Ascending aorta (tissue), 2 donors: ENCODE results near the gene UBE2C. TPM values are rescaled to one million over a fixed set of nuclear protein-coding genes. Genes with fewer than 3 reads are reported as not detected.

Source experiments
- DNase-seq, 2 donors: peaks; one replicate each; pipeline ENCODE4 v3.0.0-alpha.2; 2019; ENCODE audit warnings: low spot score in 2 of 2
- H3K27ac ChIP-seq, 2 donors: fragments of 200-600 bp; sonication (generic); one replicate each; pipeline ENCODE4 v1.5.1; 2016 to 2017; ENCODE audit warnings: mild to moderate bottlenecking in 1 of 2
- H3K27me3 ChIP-seq: fragments of 200-600 bp; sonication (generic); one replicate; pipeline ENCODE4 v1.5.1; 2017
- H3K36me3 ChIP-seq, 2 donors: fragments of 200-600 bp; sonication (generic); one replicate each; pipeline ENCODE4 v1.5.1; 2016
- H3K4me1 ChIP-seq, 2 donors: fragments of 200-600 bp; sonication (generic); one replicate each; pipeline ENCODE4 v1.5.1; 2016 to 2017; ENCODE audit warnings: mild to moderate bottlenecking in 1 of 2
- H3K4me3 ChIP-seq, 2 donors: fragments of 200-600 bp; sonication (generic); one replicate each; pipeline ENCODE4 v1.5.1; 2016 to 2017; ENCODE audit warnings: mild to moderate bottlenecking in 1 of 2
- H3K9me3 ChIP-seq, 2 donors: fragments of 200-600 bp; sonication (generic); one replicate each; pipeline ENCODE4 v1.5.1; 2016
- intact Hi-C: fragments of 100-400 bp; cut with DNase I; formaldehyde crosslinking; loops from one replicate; pipeline ENCODE4 v1.15.1; 2023
- total RNA-seq: library from RNA; depleted of rRNA; stranded (reverse); fragments of >200 nt; gene quantifications from one replicate; pipeline ENCODE4 v1.1.0, GENCODE V29; 2016
- TF ChIP-seq, protein P1 (sequence below), 3 experiments: fragments of 200-600 bp in 2 of 3; fragments of 450-650 bp in 1 of 3; sonication (generic) in 2 of 3; IDR thresholded peaks; one replicate each; pipeline ENCODE4 v1.5.1; 2016 to 2019; ENCODE audit warnings: antibody characterized with exemption in 3 of 3, mild to moderate bottlenecking in 1 of 3, moderate library complexity in 1 of 3

UBE2C gene
- total RNA-seq, 1 donor from 2014 or later = not detected

DNA sequence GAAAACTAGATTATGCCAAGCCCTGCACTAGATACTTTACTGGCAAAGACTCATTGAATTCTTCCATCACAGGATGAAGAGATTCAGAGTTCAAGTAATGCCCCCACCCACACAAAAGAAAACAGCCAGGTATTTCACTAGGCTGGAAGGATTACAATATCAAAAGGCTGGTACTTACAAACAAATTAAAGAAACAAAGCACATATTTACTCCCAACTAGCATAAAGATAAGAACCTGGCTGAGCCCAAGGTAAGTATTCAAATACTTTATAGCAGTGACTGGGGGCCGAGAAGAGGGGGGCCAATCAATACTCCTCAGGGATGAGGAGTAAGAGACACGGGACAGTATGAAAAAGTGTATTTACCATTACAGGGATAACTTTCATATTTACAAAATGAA is 41.0 kb downstream of the UBE2C start:
- Histone ChIP-seq H3K9me3 (no peaks in the 10 kb centered on the region), H3K4me1 (peaks cover 3 to 26% of the 10 kb centered on the region in 2 donors), H3K27ac (no peak overlapping the region), H3K27me3 (no peaks in the 10 kb centered on the region), H3K4me3 (no peak overlapping the region), H3K36me3 (peaks cover 7 to 24% of the 10 kb centered on the region in 2 donors)
- TF ChIP-seq, protein P1, sequence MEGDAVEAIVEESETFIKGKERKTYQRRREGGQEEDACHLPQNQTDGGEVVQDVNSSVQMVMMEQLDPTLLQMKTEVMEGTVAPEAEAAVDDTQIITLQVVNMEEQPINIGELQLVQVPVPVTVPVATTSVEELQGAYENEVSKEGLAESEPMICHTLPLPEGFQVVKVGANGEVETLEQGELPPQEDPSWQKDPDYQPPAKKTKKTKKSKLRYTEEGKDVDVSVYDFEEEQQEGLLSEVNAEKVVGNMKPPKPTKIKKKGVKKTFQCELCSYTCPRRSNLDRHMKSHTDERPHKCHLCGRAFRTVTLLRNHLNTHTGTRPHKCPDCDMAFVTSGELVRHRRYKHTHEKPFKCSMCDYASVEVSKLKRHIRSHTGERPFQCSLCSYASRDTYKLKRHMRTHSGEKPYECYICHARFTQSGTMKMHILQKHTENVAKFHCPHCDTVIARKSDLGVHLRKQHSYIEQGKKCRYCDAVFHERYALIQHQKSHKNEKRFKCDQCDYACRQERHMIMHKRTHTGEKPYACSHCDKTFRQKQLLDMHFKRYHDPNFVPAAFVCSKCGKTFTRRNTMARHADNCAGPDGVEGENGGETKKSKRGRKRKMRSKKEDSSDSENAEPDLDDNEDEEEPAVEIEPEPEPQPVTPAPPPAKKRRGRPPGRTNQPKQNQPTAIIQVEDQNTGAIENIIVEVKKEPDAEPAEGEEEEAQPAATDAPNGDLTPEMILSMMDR (IDR thresholded peaks at IDR 0.05) = no peak
- no peak for DNase-seq
- intact Hi-C loops = no loop called here

DNA sequence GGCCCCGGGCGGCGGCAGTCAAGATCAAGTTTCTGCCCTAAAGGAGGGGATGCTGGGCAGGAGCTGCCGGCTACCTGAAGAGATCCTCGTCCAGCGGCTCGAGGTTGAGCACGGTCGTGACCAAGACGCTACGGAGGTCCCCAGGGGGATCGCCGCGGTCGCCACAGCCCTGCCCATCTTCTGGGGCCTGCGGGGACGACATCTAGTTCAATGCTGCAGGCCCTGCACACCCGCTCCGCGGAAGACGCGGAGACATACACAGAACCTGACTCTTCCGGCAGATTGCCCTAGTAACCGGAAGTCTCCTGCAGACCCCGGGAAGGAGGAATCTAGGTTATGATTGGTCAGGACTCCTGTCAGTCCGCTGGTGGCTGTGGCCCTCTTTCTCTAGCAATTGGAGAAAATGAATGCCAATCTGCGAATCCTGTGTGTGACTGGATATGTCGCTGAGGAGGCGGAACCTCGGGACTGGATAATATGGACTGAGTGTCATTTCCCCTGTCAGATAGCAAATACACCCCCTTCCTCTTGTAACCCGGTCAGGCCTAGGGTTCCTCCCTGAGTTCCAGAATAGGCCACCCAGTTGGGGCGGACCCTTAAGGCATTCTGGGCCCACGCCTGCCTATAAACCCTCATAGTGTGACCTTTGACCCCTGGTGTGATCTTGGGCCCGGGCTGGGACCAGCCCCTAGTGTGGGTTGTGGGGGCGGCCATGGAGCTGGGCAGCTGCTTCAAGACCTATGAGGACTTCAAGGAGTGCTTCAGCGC is 44.9 kb downstream of the UBE2C start, which contains the start of the genes ACOT8 and ZSWIM3:
Gene ACOT8 (minus strand): TSS at position 279 of the 768 bp plus-strand sequence. CDS start 77 bp downstream, at position 202.
Gene ZSWIM3 (plus strand): TSS at position 501 of the 768 bp plus-strand sequence. CDS start 212 bp downstream, at position 713.
- Histone ChIP-seq H3K36me3 (peaks cover 4 to 12% of the 10 kb centered on the region in 2 donors), H3K27me3 (no peaks in the 10 kb centered on the region), H3K27ac (peak within 1 kb of the TSS; percentile 62 to 75), H3K4me3 (peak within 1 kb of the TSS; percentile 95 to 96), H3K9me3 (no peaks in the 10 kb centered on the region), H3K4me1 (peaks cover 3 to 29% of the 10 kb centered on the region in 2 donors)
- TF ChIP-seq, protein P1 (IDR thresholded peaks at IDR 0.05) = no peak
- DNase-seq = peak; percentile 96 to 99
- intact Hi-C loops = loop anchor here (1.0 to 2.0 kb wide), 7 partner anchors 22 to 115 kb away; partner anchors contain the start of genes CTSA, NEURL2, PCIF1 and UBE2C

DNA sequence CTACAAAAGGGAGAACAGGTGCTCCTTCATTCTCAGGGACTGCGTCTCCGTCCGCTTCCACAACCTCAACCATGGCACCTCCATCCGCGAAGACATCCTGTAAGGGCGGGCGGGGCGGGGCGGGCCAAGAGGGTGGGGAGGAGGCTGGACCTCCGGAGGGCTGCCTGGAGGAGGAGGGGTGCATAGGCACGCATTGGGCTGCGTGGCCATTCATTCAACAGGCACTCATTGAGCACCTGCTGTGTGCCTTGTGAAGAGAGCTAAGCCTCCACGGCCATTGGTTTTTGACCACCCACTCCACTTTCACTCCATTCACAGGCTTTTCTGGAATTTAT is 45.4 kb downstream of the UBE2C start:
- H3K27me3 ChIP-seq = no peaks in the 10 kb centered on the region
- TF ChIP-seq, protein P1 (IDR thresholded peaks at IDR 0.05) = no peak
- no peaks in the 10 kb centered on the region for H3K9me3 ChIP-seq
- peaks cover 0 to 11% of the 10 kb centered on the region in 2 donors for H3K36me3 ChIP-seq
- DNase-seq = no peak
- H3K27ac ChIP-seq = peak overlapping the region; percentile 42 to 66
- intact Hi-C loops = loop anchor here (1.0 to 2.0 kb wide), 7 partner anchors 23 to 114 kb away; partner anchors contain the start of genes CTSA, NEURL2, PCIF1 and UBE2C
- H3K4me3 ChIP-seq = peak overlapping the region; percentile 95 to 96
- peaks cover 3 to 29% of the 10 kb centered on the region in 2 donors for H3K4me1 ChIP-seq

DNA sequence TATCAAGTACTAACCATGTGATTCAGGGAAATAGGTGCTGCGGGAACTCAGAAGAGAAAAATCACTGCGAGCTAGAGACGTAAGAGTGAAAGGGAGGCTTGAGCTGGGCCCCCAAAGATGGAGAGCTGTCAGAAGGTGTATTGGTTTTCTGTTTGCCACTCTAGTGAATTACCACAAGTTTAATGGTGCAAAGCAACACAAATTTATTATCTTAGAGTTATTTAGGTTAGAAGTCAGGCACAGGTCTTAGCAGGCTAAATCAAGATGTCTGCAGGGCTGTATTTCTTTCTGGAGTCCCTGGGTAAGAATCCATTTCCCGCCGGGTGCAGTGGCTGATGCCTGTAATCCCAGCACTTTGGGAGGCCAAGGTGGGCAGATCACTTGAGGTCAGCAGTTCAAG is 47.5 kb downstream of the UBE2C start:
- no peak for DNase-seq
- H3K27me3 ChIP-seq = no peaks in the 10 kb centered on the region
- TF ChIP-seq, protein P1 (IDR thresholded peaks at IDR 0.05) = no peak
- intact Hi-C loops = no loop called here
- no peak overlapping the region for H3K4me3 ChIP-seq
- H3K9me3 ChIP-seq = no peaks in the 10 kb centered on the region
- H3K36me3 ChIP-seq = peaks cover 0 to under 1% of the 10 kb centered on the region in 2 donors
- H3K27ac ChIP-seq = no peak overlapping the region
- H3K4me1 ChIP-seq = peaks cover 3 to 25% of the 10 kb centered on the region in 2 donors

DNA sequence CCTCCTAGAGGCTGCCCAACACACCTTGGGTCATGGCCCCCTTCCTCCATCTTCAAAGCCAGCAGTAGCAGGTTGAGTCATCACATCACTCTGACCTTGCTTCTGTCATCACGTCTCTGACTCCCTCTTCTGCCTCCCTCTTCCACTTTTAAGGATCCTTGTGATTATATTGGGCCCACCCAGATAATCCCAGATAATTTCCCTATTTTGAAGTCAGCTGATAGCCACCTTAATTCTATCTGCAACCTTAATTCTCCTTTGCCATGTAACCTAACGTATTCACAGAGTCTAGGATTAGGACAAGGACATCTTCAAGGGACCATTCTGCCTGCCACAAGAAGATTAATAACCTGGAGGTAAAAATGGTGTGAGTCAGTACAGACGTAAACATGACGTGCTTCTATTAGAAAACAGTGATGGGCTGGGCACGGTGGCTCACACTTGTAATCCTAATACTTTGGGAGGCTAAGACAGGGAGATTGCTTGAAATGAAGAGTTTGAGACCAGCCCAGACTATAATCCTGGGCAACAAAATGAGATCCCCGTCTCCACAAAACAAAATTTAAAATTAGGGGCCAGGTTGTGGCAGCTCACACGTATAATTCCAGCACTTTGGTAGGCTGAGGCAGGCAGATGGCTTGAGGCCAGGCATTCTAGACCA is 48.2 kb downstream of the UBE2C start:
- no peaks in the 10 kb centered on the region for H3K27me3 ChIP-seq
- no peaks in the 10 kb centered on the region for H3K9me3 ChIP-seq
- no peak overlapping the region for H3K27ac ChIP-seq
- intact Hi-C loops = no loop called here
- H3K4me3 ChIP-seq = no peak overlapping the region
- peaks cover 3 to 17% of the 10 kb centered on the region in 2 donors for H3K4me1 ChIP-seq
- no peaks in the 10 kb centered on the region for H3K36me3 ChIP-seq
- no peak for DNase-seq
- TF ChIP-seq, protein P1 (IDR thresholded peaks at IDR 0.05) = no peak
